Measurements from ENCODE around the gene KIAA1614.

DNA sequence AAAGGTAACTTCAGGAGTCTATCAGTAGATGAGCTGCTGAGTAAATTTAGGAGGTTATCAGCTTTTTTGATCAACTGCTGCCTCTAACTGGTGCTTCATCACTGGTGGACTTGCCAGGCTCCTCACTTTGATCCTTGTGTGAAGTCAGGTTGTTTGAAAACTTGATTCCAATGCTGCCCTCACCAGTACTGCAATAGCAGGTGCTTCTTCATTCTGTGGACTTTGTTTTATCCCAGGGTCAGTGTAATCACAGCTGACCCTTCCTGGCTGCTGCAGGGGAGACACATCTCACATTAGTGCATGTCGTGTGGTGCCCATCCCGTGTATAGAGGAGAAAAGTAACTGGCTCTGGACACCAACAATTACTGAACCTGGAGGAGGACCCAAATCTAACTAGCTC, 20.0 kb upstream of the KIAA1614 start:
- TF ChIP-seq, protein P1, sequence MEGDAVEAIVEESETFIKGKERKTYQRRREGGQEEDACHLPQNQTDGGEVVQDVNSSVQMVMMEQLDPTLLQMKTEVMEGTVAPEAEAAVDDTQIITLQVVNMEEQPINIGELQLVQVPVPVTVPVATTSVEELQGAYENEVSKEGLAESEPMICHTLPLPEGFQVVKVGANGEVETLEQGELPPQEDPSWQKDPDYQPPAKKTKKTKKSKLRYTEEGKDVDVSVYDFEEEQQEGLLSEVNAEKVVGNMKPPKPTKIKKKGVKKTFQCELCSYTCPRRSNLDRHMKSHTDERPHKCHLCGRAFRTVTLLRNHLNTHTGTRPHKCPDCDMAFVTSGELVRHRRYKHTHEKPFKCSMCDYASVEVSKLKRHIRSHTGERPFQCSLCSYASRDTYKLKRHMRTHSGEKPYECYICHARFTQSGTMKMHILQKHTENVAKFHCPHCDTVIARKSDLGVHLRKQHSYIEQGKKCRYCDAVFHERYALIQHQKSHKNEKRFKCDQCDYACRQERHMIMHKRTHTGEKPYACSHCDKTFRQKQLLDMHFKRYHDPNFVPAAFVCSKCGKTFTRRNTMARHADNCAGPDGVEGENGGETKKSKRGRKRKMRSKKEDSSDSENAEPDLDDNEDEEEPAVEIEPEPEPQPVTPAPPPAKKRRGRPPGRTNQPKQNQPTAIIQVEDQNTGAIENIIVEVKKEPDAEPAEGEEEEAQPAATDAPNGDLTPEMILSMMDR (IDR thresholded peaks at IDR 0.05): no peak
- TF ChIP-seq ZNF121 (CRISPR knock-in tag; IDR thresholded peaks at IDR 0.05) (no peak), NR3C1 (CRISPR knock-in tag; conservative IDR thresholded peaks at IDR 0.05; ENCODE audit: low read depth) (no peak), RORB (CRISPR knock-in tag; IDR thresholded peaks at IDR 0.05) (no peak)
- TF ChIP-seq, protein P2, sequence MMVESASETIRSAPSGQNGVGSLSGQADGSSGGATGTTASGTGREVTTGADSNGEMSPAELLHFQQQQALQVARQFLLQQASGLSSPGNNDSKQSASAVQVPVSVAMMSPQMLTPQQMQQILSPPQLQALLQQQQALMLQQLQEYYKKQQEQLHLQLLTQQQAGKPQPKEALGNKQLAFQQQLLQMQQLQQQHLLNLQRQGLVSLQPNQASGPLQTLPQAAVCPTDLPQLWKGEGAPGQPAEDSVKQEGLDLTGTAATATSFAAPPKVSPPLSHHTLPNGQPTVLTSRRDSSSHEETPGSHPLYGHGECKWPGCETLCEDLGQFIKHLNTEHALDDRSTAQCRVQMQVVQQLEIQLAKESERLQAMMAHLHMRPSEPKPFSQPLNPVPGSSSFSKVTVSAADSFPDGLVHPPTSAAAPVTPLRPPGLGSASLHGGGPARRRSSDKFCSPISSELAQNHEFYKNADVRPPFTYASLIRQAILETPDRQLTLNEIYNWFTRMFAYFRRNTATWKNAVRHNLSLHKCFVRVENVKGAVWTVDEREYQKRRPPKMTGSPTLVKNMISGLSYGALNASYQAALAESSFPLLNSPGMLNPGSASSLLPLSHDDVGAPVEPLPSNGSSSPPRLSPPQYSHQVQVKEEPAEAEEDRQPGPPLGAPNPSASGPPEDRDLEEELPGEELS (CRISPR knock-in tag; IDR thresholded peaks at IDR 0.05): no peak
- TF ChIP-seq, protein P3, sequence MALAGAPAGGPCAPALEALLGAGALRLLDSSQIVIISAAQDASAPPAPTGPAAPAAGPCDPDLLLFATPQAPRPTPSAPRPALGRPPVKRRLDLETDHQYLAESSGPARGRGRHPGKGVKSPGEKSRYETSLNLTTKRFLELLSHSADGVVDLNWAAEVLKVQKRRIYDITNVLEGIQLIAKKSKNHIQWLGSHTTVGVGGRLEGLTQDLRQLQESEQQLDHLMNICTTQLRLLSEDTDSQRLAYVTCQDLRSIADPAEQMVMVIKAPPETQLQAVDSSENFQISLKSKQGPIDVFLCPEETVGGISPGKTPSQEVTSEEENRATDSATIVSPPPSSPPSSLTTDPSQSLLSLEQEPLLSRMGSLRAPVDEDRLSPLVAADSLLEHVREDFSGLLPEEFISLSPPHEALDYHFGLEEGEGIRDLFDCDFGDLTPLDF (CRISPR knock-in tag; IDR thresholded peaks at IDR 0.05): no peak
